ENCODE measurements around the gene ANKS3.

DNA sequence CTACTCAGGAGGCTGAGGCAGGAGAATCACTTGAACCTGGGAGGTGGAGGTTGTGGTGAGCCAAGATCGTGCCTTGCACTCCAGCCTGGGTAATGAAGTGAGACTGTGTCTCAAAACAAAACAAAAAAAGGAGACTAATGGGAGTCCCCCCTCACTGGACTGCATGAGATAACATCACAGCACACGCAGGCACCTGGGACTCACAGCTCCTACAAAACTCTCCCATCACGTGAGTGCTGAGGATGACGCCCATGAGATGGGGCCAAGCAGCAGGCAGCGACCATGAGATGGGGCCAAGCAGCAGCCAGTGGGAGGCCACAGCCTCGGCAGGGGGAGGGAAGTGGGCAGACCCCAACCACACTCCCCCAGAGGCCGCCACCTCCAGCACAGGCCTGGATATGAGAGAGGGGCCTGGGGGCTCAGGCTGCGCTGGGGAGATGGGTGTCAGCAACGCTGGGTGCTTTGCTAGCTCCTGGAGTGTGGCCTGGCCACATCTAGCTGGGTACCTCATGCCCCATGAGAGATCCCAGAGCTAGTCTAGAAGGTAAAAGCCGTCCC is 15.7 kb upstream of the ANKS3 start:
- TF ChIP-seq CTCF (conservative IDR thresholded peaks at IDR 0.05; ENCODE audit: low read length) (no peak), EZH2phosphoT487 (IDR thresholded peaks at IDR 0.05; ENCODE audit: borderline replicate concordance, low read depth, low read length) (no peak)
